ENCODE results near the gene CEP43. TPM values are rescaled to one million over a fixed set of nuclear protein-coding genes. Genes with fewer than 3 reads are reported as not detected.
A peak's percentile ranks its signal among the peaks of the same experiment; 100 is the strongest.

CEP43 gene, protein sequence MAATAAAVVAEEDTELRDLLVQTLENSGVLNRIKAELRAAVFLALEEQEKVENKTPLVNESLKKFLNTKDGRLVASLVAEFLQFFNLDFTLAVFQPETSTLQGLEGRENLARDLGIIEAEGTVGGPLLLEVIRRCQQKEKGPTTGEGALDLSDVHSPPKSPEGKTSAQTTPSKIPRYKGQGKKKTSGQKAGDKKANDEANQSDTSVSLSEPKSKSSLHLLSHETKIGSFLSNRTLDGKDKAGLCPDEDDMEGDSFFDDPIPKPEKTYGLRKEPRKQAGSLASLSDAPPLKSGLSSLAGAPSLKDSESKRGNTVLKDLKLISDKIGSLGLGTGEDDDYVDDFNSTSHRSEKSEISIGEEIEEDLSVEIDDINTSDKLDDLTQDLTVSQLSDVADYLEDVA
- total RNA-seq (10 to 100 TPM; 13.1 to 21.8 (median 17.7) TPM), polyA plus RNA-seq (10 to 100 TPM in 1 of 3 donors, 1 to 10 TPM in 2; 9.0 to 10.6 (median 9.0) TPM)
- long read RNA-seq, donor 1, full-length matches to known transcripts, result 3 of 3 reads
- long read RNA-seq, donor 1, partial matches to known transcripts, result 0 of 3 reads
- long read RNA-seq, donor 1, other reads (novel, unspliced or antisense), result 0 of 3 reads
- long read RNA-seq, donor 2, full-length matches to known transcripts, result 4 of 4 reads
- long read RNA-seq, donor 2, partial matches to known transcripts, result 0 of 4 reads
- long read RNA-seq, donor 2, other reads (novel, unspliced or antisense), result 0 of 4 reads

- H3K4me3 ChIP-seq, result peak within 1 kb of the TSS; percentile 80 to 100 (median 96)
- intact Hi-C loops (cut with DNase I; ENCODE audit: low total_unique reads), result loop anchor here (5.0 kb wide), 1 partner anchor 143 kb away; no protein-coding TSS in a partner anchor
- 0 to 1% (median 0%) methylated on average over 37 to 93 of the region's 93 CpGs for WGBS, 5 donors
- peak; percentile 99 for DNase-seq
- TF ChIP-seq, protein P1, sequence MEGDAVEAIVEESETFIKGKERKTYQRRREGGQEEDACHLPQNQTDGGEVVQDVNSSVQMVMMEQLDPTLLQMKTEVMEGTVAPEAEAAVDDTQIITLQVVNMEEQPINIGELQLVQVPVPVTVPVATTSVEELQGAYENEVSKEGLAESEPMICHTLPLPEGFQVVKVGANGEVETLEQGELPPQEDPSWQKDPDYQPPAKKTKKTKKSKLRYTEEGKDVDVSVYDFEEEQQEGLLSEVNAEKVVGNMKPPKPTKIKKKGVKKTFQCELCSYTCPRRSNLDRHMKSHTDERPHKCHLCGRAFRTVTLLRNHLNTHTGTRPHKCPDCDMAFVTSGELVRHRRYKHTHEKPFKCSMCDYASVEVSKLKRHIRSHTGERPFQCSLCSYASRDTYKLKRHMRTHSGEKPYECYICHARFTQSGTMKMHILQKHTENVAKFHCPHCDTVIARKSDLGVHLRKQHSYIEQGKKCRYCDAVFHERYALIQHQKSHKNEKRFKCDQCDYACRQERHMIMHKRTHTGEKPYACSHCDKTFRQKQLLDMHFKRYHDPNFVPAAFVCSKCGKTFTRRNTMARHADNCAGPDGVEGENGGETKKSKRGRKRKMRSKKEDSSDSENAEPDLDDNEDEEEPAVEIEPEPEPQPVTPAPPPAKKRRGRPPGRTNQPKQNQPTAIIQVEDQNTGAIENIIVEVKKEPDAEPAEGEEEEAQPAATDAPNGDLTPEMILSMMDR (IDR thresholded peaks at IDR 0.05 in 8 of 11, conservative IDR thresholded peaks at IDR 0.05 in 3 of 11), result peak in 9 of 11 experiments; percentile 15 to 67 (median 47)
- peak; percentile 76 to 86 (median 81) for TF ChIP-seq POLR2AphosphoS5 (IDR thresholded peaks at IDR 0.05)
- no peak for TF ChIP-seq POLR2A (IDR thresholded peaks at IDR 0.05)
- peak within 1 kb of the TSS; percentile 73 to 91 (median 84) for H3K27ac ChIP-seq
- H3K9me3 ChIP-seq, result no peaks in the 10 kb centered on the region
- peaks cover 15 to 54% (median 30%) of the 10 kb centered on the region in 6 donors for H3K4me1 ChIP-seq
- H3K36me3 ChIP-seq, result peaks cover 0 to 20% (median 0%) of the 10 kb centered on the region in 6 donors
- no peaks in the 10 kb centered on the region for H3K27me3 ChIP-seq (replicated peaks in 1 of 7)
Observed at GRCh38 chr6:166999145-166999883, at the start of gene CEP43. CEP43 (plus strand) TSS chr6:166999397; CDS start chr6:166999413, 16 bp downstream.

DNA sequence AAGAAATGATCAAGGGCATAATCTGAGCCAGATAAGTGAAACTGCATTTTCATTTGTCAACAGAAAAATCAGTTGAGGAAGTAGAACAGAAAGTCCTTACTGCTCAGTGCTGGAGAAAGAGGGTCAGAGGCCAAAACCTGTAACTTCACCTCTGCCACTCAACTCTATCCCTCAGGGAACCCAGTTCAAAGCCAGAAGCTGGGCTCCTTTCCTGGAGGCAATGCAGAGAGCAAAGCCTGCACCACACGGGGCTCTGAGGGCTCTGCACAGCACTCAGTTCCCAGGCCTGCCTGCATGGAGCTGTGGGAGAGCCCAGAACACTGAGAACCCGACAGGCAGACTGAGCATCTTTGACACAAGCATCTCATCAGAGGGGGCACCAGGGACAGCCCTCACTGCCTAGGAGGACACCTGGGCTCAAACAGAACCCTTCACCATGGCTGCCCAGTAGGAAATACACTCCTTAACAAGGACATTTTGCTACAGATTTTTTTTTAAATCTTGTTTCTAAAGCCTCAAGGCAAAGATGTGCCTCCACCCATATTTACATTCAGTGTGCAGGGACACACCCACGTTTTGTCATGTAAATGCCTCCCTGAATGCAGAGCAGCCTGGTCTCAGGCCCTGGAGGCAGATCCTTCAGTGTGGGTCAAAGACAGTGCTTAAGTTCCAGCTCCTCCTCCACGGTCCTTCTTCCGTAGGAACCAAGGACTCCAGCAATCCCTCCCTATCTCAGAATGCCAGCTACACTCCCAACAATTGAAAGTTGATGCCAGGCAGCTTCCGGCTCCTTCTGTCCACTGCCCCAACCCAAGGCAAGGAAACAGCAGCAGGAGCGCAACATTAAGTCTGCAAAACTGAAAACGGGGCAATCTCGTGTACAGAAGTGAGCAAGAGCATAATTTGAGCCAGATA lies 49.4 kb upstream of the CEP43 start:
- H3K4me1 ChIP-seq, result peaks cover 30 to 79% (median 64%) of the 10 kb centered on the region in 6 donors
- peaks cover 0 to 98% (median 33%) of the 10 kb centered on the region in 6 donors for H3K36me3 ChIP-seq
- H3K27ac ChIP-seq, result peak overlapping the region; percentile 76 to 100 (median 92)

DNA sequence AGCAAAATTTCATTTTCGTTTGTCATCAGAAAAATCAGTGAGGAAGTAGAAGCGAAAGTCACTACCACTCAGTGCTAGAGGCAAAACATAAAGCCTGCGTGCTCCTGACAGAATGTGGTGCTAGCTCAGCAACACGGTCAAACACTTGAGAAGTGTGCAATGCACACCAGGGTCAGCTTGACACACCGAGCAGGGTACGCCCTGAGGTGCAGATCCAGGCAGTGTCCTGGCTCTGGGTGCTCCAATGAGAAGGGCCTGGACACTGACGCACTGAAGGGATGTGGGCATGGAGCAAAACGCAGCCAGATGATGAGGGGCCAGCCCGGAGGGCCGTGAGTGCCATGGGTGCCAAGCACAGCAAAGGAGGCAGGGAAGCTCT lies 48.8 kb upstream of the CEP43 start:
- intact Hi-C loops (cut with DNase I; ENCODE audit: low total_unique reads), result no loop called here
- H3K27me3 ChIP-seq (replicated peaks in 1 of 7), result no peaks in the 10 kb centered on the region
- peaks cover 30 to 86% (median 67%) of the 10 kb centered on the region in 6 donors for H3K4me1 ChIP-seq
- peak; percentile 76 to 84 (median 80) for TF ChIP-seq POLR2AphosphoS5 (IDR thresholded peaks at IDR 0.05)
- peak in 2 of 3 donors; percentile 26 to 32 for TF ChIP-seq POLR2A (IDR thresholded peaks at IDR 0.05)
- TF ChIP-seq, protein P1 (IDR thresholded peaks at IDR 0.05 in 8 of 11, conservative IDR thresholded peaks at IDR 0.05 in 3 of 11), result no peak
- H3K27ac ChIP-seq, result peak overlapping the region; percentile 76 to 100 (median 92)
- DNase-seq, result peak; percentile 83
- peak overlapping the region in 6 of 8 donors; percentile 1 to 99 (median 21) for H3K4me3 ChIP-seq
- H3K36me3 ChIP-seq, result peaks cover 0 to 92% (median 28%) of the 10 kb centered on the region in 6 donors
- no peaks in the 10 kb centered on the region for H3K9me3 ChIP-seq
- 55 to 71% (median 63%) methylated on average over 10 of the region's 10 CpGs for WGBS, 5 donors

More for the DNA sequence above, 49.4 kb upstream of the CEP43 start:
- peak; percentile 82 for DNase-seq
- no peaks in the 10 kb centered on the region for H3K27me3 ChIP-seq (replicated peaks in 1 of 7)
- TF ChIP-seq POLR2A (IDR thresholded peaks at IDR 0.05), result no peak
- no peak for TF ChIP-seq POLR2AphosphoS5 (IDR thresholded peaks at IDR 0.05)
- TF ChIP-seq, protein P1 (IDR thresholded peaks at IDR 0.05 in 8 of 11, conservative IDR thresholded peaks at IDR 0.05 in 3 of 11), result no peak
- intact Hi-C loops (cut with DNase I; ENCODE audit: low total_unique reads), result no loop called here
- 33 to 61% (median 55%) methylated on average over 9 of the region's 9 CpGs for WGBS, 5 donors
- H3K4me3 ChIP-seq, result peak overlapping the region in 6 of 8 donors; percentile 1 to 99 (median 21)
- no peaks in the 10 kb centered on the region for H3K9me3 ChIP-seq

All from spleen (tissue), 13 donors.